ENCODE measurements around the gene DOCK4. TPM values are rescaled to one million over a fixed set of nuclear protein-coding genes. Genes with fewer than 3 reads are reported as not detected.

DOCK4 gene
- total and polyA plus RNA-seq, 4 donors, result 2.9 to 94.3 (median 20.0) TPM

DNA sequence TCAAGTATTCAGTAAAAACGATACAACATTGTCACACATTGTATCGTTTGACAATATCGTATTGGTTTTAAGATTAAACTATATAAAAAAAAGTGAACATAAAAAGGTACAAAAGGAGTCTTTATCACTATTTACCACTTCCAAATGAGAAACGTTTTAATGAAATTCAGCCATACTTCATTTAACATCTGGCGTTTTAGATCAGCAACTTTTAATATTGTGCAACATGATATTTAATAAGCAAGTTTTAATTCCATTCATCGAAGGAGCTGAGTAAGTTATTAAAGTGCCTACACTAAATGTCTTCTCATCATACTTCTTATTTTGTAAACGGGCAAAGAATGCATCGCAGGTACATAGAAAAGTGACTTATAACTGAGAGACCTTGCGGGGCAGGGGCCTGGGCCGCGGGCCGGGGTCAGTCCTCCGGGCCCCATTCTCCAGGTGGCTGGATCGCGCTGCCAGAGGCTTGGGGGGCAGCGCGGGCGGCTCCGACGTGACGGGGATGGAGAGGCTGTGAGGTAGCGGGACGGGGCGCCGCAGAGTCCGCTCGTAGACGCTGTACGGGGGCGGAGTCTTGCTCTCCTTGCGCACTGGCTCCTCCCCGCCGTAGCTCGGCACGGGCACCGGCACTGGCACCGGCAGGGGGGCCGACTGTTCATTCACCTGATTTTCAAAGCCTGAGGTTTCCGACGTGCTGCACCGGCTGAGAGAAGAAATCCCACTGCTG, 478.1 kb downstream of the DOCK4 start:
- Histone ChIP-seq H3K27me3 (ENCODE audit: control insufficient read depth in 1 of 2, insufficient read depth in 2 of 2, low read length in 1 of 2) (no peaks in the 10 kb centered on the region), H3K9me3 (ENCODE audit: control insufficient read depth, low read length) (no peaks in the 10 kb centered on the region), H3K36me3 (ENCODE audit: control insufficient read depth in 1 of 2, insufficient read depth in 2 of 2, low read length in 1 of 2) (peaks cover 0 to 2% of the 10 kb centered on the region in 2 donors), H3K4me3 (ENCODE audit: low read length in 2 of 2) (no peak overlapping the region), H3K27ac (ENCODE audit: low read depth in 1 of 2, low read length in 2 of 2) (no peak overlapping the region), H3K4me1 (ENCODE audit: control insufficient read depth in 1 of 2, insufficient read depth in 2 of 2, low read length in 2 of 2) (no peaks in the 10 kb centered on the region)
- intact Hi-C loops (cut with DNase I), result no loop called here
- DNase-seq, result peak in 1 of 2 donors; percentile 72
- no peak for ATAC-seq (ENCODE audit: low FRiP score)
- 82 to 83% methylated on average over 41 of the region's 41 CpGs for WGBS, 2 donors

DNA sequence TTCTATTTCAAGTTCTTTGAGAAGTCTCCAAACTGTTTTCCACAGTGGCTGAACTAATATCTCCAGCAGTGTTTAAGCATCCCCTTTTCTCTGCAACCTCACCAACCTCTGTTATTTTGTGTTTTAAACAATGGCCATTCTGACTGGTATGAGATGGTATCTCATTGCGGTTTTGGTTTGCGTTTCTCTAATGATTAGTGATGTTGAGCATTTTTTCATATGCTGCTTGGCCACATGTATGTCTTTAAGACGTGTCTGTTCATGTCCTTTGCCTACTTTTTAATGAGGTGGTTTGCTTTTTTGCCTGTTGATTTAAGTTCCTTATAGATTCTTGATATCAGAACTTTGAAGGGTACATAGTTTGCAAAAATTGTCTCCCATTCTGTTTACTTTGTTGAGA, 487.3 kb downstream of the DOCK4 start:
- Histone ChIP-seq H3K4me1 (ENCODE audit: control insufficient read depth in 1 of 2, insufficient read depth in 2 of 2, low read length in 2 of 2) (no peaks in the 10 kb centered on the region), H3K27me3 (ENCODE audit: control insufficient read depth in 1 of 2, insufficient read depth in 2 of 2, low read length in 1 of 2) (no peaks in the 10 kb centered on the region), H3K4me3 (ENCODE audit: low read length in 2 of 2) (no peak overlapping the region), H3K9me3 (ENCODE audit: control insufficient read depth, low read length) (no peaks in the 10 kb centered on the region), H3K27ac (ENCODE audit: low read depth in 1 of 2, low read length in 2 of 2) (no peak overlapping the region), H3K36me3 (ENCODE audit: control insufficient read depth in 1 of 2, insufficient read depth in 2 of 2, low read length in 1 of 2) (no peaks in the 10 kb centered on the region)
- intact Hi-C loops (cut with DNase I), result no loop called here
- no peak for ATAC-seq (ENCODE audit: low FRiP score)
- 91 to 92% methylated on average over 3 of the region's 3 CpGs for WGBS, 2 donors
- no peak for DNase-seq

DNA sequence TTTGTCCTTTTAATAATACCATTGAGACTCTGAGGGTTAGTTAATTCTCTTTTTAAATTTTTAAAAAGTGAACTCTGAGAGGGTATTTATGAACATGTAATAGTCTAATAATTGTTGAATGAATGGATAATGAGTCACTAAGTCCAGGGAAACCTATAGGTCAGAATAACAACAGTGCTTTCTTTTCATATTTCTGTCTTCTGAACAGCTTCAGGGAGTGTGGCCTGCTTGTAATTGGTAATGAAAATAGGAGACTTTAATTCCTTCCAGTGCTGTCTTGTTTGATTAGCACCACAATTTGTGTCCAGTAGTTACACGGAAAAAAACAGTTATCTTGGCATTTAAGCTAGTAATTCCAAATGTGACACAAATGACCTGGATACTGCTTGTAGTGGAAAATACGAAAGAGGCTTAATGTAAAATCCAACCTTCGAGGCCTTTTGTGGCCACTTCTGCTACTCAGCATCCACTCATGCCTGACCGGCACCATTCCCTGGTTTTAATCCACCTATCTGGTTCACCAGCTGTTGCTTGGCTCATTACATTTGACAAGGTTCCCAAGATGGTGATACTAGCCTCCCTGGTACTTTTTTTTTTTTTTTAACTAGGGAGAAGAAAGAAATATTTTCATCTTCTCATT, 494.7 kb downstream of the DOCK4 start:
- no peak for DNase-seq
- Histone ChIP-seq H3K4me1 (ENCODE audit: control insufficient read depth in 1 of 2, insufficient read depth in 2 of 2, low read length in 2 of 2) (no peaks in the 10 kb centered on the region), H3K9me3 (ENCODE audit: control insufficient read depth, low read length) (no peaks in the 10 kb centered on the region), H3K4me3 (ENCODE audit: low read length in 2 of 2) (no peak overlapping the region), H3K27me3 (ENCODE audit: control insufficient read depth in 1 of 2, insufficient read depth in 2 of 2, low read length in 1 of 2) (no peaks in the 10 kb centered on the region), H3K36me3 (ENCODE audit: control insufficient read depth in 1 of 2, insufficient read depth in 2 of 2, low read length in 1 of 2) (no peaks in the 10 kb centered on the region), H3K27ac (ENCODE audit: low read depth in 1 of 2, low read length in 2 of 2) (no peak overlapping the region)
- WGBS, 2 donors, result 80 to 81% methylated on average over 4 of the region's 4 CpGs
- ATAC-seq (ENCODE audit: low FRiP score), result no peak
- intact Hi-C loops (cut with DNase I), result no loop called here

DNA sequence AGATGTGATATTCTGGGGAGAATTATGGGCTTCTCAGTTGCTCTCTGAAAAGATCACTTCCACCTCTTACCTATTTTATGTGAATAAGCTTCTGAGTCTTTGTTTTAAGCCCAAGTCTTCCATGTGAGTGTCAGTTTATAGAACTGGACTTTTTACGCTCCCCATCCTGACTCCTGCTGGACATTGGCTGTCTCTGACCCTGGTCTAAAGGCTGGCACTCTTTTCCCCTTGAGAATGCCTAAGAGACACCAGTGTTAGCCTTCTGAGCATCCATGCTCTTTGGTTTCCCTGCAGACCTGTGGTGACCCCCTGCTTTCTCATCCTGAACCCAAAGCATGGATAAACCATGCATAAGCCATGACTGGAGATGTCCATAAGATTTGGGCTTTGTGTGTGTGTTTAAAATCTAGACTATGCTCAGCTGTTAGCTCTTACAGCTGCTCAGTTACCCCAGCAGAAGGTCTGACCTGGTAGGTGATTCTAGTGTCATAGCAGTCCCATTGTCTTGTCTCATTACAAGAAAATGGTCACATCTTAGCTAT, 495.3 kb downstream of the DOCK4 start:
- Histone ChIP-seq H3K36me3 (ENCODE audit: control insufficient read depth in 1 of 2, insufficient read depth in 2 of 2, low read length in 1 of 2) (no peaks in the 10 kb centered on the region), H3K27me3 (ENCODE audit: control insufficient read depth in 1 of 2, insufficient read depth in 2 of 2, low read length in 1 of 2) (no peaks in the 10 kb centered on the region), H3K4me1 (ENCODE audit: control insufficient read depth in 1 of 2, insufficient read depth in 2 of 2, low read length in 2 of 2) (no peaks in the 10 kb centered on the region), H3K27ac (ENCODE audit: low read depth in 1 of 2, low read length in 2 of 2) (no peak overlapping the region), H3K9me3 (ENCODE audit: control insufficient read depth, low read length) (no peaks in the 10 kb centered on the region), H3K4me3 (ENCODE audit: low read length in 2 of 2) (no peak overlapping the region)
- intact Hi-C loops (cut with DNase I), result no loop called here
- no peak for ATAC-seq (ENCODE audit: low FRiP score)
- no peak for DNase-seq
- 93 to 94% methylated on average over 1 of the region's 1 CpG for WGBS, 2 donors

DNA sequence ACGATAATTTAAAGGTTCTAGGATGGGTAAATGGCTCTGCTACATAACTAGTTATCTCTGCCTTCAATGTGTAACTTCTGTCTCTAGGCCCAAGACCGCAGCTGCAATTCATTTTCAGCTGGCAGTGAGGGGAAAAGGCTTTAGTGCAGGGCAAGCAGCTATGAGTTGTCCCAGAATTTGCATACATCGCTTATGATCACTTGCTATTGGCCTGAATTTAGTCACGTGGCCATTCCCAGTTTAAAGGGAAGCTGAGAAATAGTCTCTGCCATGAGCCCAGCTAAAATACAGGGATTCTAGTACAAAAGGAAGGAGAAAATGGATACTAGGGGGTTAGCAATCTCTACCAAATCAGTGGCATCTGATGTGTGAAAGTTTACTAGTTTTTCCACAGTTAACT, 498.1 kb downstream of the DOCK4 start:
- ATAC-seq (ENCODE audit: low FRiP score) (no peak), DNase-seq (no peak)
- Histone ChIP-seq H3K36me3 (ENCODE audit: control insufficient read depth in 1 of 2, insufficient read depth in 2 of 2, low read length in 1 of 2) (no peaks in the 10 kb centered on the region), H3K9me3 (ENCODE audit: control insufficient read depth, low read length) (no peaks in the 10 kb centered on the region), H3K27ac (ENCODE audit: low read depth in 1 of 2, low read length in 2 of 2) (no peak overlapping the region), H3K27me3 (ENCODE audit: control insufficient read depth in 1 of 2, insufficient read depth in 2 of 2, low read length in 1 of 2) (no peaks in the 10 kb centered on the region), H3K4me1 (ENCODE audit: control insufficient read depth in 1 of 2, insufficient read depth in 2 of 2, low read length in 2 of 2) (no peaks in the 10 kb centered on the region), H3K4me3 (ENCODE audit: low read length in 2 of 2) (no peak overlapping the region)
- WGBS, 2 donors, result 79 to 80% methylated on average over 4 of the region's 4 CpGs
- intact Hi-C loops (cut with DNase I), result no loop called here

DNA sequence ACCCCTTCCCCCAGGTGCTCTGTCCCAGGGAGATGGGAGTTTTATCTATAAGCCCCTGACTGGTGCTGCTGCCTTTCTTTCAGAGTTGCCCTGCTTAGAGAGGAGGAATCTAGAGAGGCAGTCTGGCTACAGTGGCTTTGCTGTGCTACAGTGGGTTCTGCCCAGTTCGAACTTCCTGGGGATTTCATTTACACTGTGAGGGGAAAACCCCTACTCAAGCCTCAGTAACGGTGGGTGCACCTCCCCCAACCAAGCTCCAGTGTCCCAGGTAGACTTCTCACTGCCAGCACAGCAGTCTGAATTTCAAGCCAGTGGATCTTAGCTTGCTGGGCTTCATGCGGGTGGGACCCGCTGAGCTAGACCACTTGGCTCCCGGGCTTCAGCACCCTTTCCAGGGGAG, 500.4 kb downstream of the DOCK4 start:
- no peaks in the 10 kb centered on the region for H3K4me1 ChIP-seq (ENCODE audit: control insufficient read depth in 1 of 2, insufficient read depth in 2 of 2, low read length in 2 of 2)
- 85 to 94% methylated on average over 5 of the region's 5 CpGs for WGBS, 2 donors
- no peak overlapping the region for H3K4me3 ChIP-seq (ENCODE audit: low read length in 2 of 2)
- no peak for DNase-seq
- intact Hi-C loops (cut with DNase I), result no loop called here
- H3K9me3 ChIP-seq (ENCODE audit: control insufficient read depth, low read length), result no peaks in the 10 kb centered on the region
- H3K27me3 ChIP-seq (ENCODE audit: control insufficient read depth in 1 of 2, insufficient read depth in 2 of 2, low read length in 1 of 2), result no peaks in the 10 kb centered on the region
- ATAC-seq (ENCODE audit: low FRiP score), result no peak
- no peak overlapping the region for H3K27ac ChIP-seq (ENCODE audit: low read depth in 1 of 2, low read length in 2 of 2)
- H3K36me3 ChIP-seq (ENCODE audit: control insufficient read depth in 1 of 2, insufficient read depth in 2 of 2, low read length in 1 of 2), result no peaks in the 10 kb centered on the region

DNA sequence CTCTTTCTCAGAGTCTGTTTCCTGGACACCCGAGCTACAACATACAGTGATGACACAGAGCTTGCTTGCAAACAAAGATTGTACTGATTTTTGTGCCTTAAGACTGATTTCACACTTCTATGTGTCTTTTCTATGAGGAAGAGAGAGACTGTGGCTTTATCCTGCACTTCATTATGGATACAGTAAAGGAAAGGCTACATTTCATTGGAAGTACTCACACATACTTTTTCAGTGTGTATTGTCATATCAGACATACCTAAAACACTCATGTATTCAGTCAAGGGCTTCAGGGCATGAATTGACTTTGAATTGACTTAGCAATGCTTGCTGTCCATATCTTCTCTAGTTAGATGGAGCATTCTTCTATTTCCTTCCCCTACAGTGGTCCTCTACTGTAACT, 508.4 kb downstream of the DOCK4 start:
- Histone ChIP-seq H3K4me3 (ENCODE audit: low read length in 2 of 2) (no peak overlapping the region), H3K36me3 (ENCODE audit: control insufficient read depth in 1 of 2, insufficient read depth in 2 of 2, low read length in 1 of 2) (no peaks in the 10 kb centered on the region), H3K27ac (ENCODE audit: low read depth in 1 of 2, low read length in 2 of 2) (no peak overlapping the region), H3K9me3 (ENCODE audit: control insufficient read depth, low read length) (peaks cover 2% of the 10 kb centered on the region), H3K27me3 (ENCODE audit: control insufficient read depth in 1 of 2, insufficient read depth in 2 of 2, low read length in 1 of 2) (no peaks in the 10 kb centered on the region), H3K4me1 (ENCODE audit: control insufficient read depth in 1 of 2, insufficient read depth in 2 of 2, low read length in 2 of 2) (no peaks in the 10 kb centered on the region)
- WGBS, 2 donors, result 72 to 76% methylated on average over 1 of the region's 1 CpG
- DNase-seq (no peak), ATAC-seq (ENCODE audit: low FRiP score) (no peak)
- intact Hi-C loops (cut with DNase I), result no loop called here

DNA sequence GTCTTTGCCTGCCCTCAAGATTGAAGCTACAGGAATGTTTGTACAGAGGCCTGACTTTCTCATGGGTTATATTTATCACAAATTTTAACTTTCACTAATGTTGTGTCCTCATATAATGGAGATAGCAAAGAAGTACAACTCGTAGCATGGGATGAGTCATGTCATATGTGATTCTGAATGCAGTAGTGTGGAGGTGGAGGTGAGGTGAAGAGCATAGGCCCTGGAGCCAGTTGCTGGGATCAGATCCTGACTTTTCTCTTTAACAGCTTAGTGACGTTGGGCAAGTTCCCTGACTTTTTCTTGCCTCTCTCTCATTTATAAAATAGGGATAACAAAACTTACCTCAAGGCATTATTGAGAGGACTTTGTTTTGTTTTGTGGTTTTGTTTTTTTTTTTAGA, 511.8 kb downstream of the DOCK4 start:
- Histone ChIP-seq H3K36me3 (ENCODE audit: control insufficient read depth in 1 of 2, insufficient read depth in 2 of 2, low read length in 1 of 2) (no peaks in the 10 kb centered on the region), H3K9me3 (ENCODE audit: control insufficient read depth, low read length) (peaks cover 2% of the 10 kb centered on the region), H3K4me1 (ENCODE audit: control insufficient read depth in 1 of 2, insufficient read depth in 2 of 2, low read length in 2 of 2) (peaks cover 0 to 2% of the 10 kb centered on the region in 2 donors), H3K27me3 (ENCODE audit: control insufficient read depth in 1 of 2, insufficient read depth in 2 of 2, low read length in 1 of 2) (no peaks in the 10 kb centered on the region), H3K4me3 (ENCODE audit: low read length in 2 of 2) (no peak overlapping the region), H3K27ac (ENCODE audit: low read depth in 1 of 2, low read length in 2 of 2) (no peak overlapping the region)
- 45 to 58% methylated on average over 2 of the region's 2 CpGs for WGBS, 2 donors
- ATAC-seq (ENCODE audit: low FRiP score) (no peak), DNase-seq (no peak)
- intact Hi-C loops (cut with DNase I), result no loop called here
